Measurements from ENCODE around the gene OMA1. TPM values are rescaled to one million over a fixed set of nuclear protein-coding genes. Genes with fewer than 3 reads are reported as not detected.

Gene OMA1
- polyA plus RNA-seq, 1 of the 3 experiments (the other 2 are of a cell fraction): 6.9 TPM

DNA sequence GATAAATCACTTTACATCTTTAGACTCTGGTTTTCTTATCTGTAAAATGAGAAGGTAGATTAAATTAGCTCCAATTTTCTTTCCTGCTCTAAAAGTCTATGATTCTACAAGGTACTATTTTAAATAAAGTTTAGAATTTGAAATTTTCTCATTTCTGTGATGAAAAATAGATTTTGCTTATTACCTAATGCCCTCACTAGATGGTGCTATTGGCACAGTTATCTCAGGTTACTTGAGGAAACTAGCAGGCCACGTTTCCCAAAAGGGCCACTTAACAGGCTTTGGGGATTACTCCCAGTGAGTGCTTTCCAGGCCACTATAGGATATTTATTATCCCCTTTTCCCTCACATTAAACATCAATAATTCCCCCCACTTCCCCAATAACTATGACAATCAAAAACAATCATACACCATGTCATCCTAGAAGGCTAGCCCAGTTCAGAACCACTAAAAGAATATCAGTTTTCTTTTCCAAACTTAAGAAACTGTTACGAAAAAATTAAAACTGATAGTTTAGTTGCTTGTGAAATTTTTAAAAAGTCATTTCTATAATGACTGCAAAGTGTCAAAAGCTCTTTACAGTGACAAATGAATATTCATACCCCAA lies 30.6 kb downstream of the OMA1 start:
- Histone ChIP-seq H3K4me3 (ENCODE audit: low read depth in 2 of 2, low read length in 1 of 2) (peak overlapping the region in 1 of 2 experiments; percentile 21; a peak in 1 of 4 replicates), H3K9me2 (no peaks in the 10 kb centered on the region), H3K79me2 (ENCODE audit: insufficient read depth) (no peaks in the 10 kb centered on the region), H3K27ac (ENCODE audit: low read depth in 2 of 2, low read length in 1 of 2) (no peak overlapping the region), H3K36me3 (replicated peaks in 1 of 2; ENCODE audit: control insufficient read depth in 1 of 2, insufficient read depth in 2 of 2, low read length in 1 of 2) (peaks cover 4 to 8% of the 10 kb centered on the region in 2 experiments), H3K9me3 (0 out of 2 replicates have a peak, but pooled peaks cover 1% of the 10 kb centered on the region), H2AFZ (ENCODE audit: low read depth) (no peak overlapping the region; the same call in 1 of the 2 replicates), H3K27me3 (ENCODE audit: insufficient read depth) (no peaks in the 10 kb centered on the region), H3F3A (replicated peaks; ENCODE audit: insufficient read depth) (no peaks in the 10 kb centered on the region), H4K20me1 (ENCODE audit: insufficient read depth) (no peaks in the 10 kb centered on the region), H3K4me1 (ENCODE audit: control insufficient read depth in 1 of 2, insufficient read depth in 2 of 2, low read depth in 1 of 2, low read length in 1 of 2) (no peaks in the 10 kb centered on the region), H3K4me2 (no peak overlapping the region), H3K9ac (no peak overlapping the region)
- CTCF ChIA-PET: interaction anchor here (0.7 to 6.2 kb wide), 45 partner anchors 10 to 1247 kb away, joined by 3 to 94 read pairs (median 4); partner anchors contain the start of gene OMA1
- TF ChIP-seq RAD21 (IDR thresholded peaks at IDR 0.05; ENCODE audit: low read length): peak; percentile 91
- TF ChIP-seq CHD2 (IDR thresholded peaks at IDR 0.05; ENCODE audit: low read length, partially characterized antibody): no peak
- TF ChIP-seq SMC3 (IDR thresholded peaks at IDR 0.05; ENCODE audit: low read depth, low read length): peak; percentile 86
- no peak for TF ChIP-seq NFIC (IDR thresholded peaks at IDR 0.05; ENCODE audit: borderline replicate concordance)
- no peak for TF ChIP-seq MXI1 (IDR thresholded peaks at IDR 0.05; ENCODE audit: low read depth, low read length)
- TF ChIP-seq, protein P1, sequence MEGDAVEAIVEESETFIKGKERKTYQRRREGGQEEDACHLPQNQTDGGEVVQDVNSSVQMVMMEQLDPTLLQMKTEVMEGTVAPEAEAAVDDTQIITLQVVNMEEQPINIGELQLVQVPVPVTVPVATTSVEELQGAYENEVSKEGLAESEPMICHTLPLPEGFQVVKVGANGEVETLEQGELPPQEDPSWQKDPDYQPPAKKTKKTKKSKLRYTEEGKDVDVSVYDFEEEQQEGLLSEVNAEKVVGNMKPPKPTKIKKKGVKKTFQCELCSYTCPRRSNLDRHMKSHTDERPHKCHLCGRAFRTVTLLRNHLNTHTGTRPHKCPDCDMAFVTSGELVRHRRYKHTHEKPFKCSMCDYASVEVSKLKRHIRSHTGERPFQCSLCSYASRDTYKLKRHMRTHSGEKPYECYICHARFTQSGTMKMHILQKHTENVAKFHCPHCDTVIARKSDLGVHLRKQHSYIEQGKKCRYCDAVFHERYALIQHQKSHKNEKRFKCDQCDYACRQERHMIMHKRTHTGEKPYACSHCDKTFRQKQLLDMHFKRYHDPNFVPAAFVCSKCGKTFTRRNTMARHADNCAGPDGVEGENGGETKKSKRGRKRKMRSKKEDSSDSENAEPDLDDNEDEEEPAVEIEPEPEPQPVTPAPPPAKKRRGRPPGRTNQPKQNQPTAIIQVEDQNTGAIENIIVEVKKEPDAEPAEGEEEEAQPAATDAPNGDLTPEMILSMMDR (IDR thresholded peaks at IDR 0.05): peak; percentile 85
- TF ChIP-seq, protein P2, sequence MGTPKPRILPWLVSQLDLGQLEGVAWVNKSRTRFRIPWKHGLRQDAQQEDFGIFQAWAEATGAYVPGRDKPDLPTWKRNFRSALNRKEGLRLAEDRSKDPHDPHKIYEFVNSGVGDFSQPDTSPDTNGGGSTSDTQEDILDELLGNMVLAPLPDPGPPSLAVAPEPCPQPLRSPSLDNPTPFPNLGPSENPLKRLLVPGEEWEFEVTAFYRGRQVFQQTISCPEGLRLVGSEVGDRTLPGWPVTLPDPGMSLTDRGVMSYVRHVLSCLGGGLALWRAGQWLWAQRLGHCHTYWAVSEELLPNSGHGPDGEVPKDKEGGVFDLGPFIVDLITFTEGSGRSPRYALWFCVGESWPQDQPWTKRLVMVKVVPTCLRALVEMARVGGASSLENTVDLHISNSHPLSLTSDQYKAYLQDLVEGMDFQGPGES (IDR thresholded peaks at IDR 0.05; ENCODE audit: low read depth, low read length): no peak
- peak; percentile 64 for DNase-seq
- whole genome bisulfite sequencing (ENCODE audit: low lambda C conversion rate): 46% methylated on average over 2 of the region's 2 CpGs
- POLR2A ChIA-PET: no interaction called here

DNA sequence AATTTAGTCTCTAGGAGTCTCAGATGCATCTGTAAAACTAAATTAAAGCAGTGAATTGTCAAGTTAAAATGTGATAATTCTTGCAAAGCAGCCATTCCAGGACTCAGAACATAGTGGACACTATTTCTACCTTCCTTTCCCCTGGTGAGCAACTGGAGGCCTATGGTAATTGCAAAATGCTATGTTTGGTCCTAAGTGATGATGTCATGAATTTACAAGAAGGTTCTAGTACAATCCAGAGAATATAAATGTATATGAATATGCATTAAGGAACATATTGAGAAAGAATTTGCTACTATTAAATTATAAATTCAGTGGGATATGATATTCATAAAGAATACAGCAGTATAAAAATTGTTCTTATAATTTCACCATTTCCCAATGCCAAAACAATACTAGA lies 32.6 kb downstream of the OMA1 start:
- CTCF ChIA-PET: interaction anchor here (1.0 to 6.2 kb wide), 4 partner anchors 12 to 1246 kb away, joined by 3 to 94 read pairs (median 53); partner anchors contain the start of gene OMA1
- Histone ChIP-seq H3F3A (replicated peaks; ENCODE audit: insufficient read depth) (no peaks in the 10 kb centered on the region), H3K4me3 (ENCODE audit: low read depth in 2 of 2, low read length in 1 of 2) (no peak overlapping the region), H3K36me3 (replicated peaks in 1 of 2; ENCODE audit: control insufficient read depth in 1 of 2, insufficient read depth in 2 of 2, low read length in 1 of 2) (peaks cover 5 to 8% of the 10 kb centered on the region in 2 experiments), H3K9ac (no peak overlapping the region), H3K4me2 (no peak overlapping the region), H3K9me3 (0 out of 2 replicates have a peak, but pooled peaks cover 4% of the 10 kb centered on the region), H3K4me1 (ENCODE audit: control insufficient read depth in 1 of 2, insufficient read depth in 2 of 2, low read depth in 1 of 2, low read length in 1 of 2) (no peaks in the 10 kb centered on the region), H3K27me3 (ENCODE audit: insufficient read depth) (no peaks in the 10 kb centered on the region), H3K9me2 (no peaks in the 10 kb centered on the region), H4K20me1 (ENCODE audit: insufficient read depth) (no peaks in the 10 kb centered on the region), H3K27ac (ENCODE audit: low read depth in 2 of 2, low read length in 1 of 2) (no peak overlapping the region), H3K79me2 (ENCODE audit: insufficient read depth) (no peaks in the 10 kb centered on the region), H2AFZ (ENCODE audit: low read depth) (no peak overlapping the region)
- TF ChIP-seq, protein P3, sequence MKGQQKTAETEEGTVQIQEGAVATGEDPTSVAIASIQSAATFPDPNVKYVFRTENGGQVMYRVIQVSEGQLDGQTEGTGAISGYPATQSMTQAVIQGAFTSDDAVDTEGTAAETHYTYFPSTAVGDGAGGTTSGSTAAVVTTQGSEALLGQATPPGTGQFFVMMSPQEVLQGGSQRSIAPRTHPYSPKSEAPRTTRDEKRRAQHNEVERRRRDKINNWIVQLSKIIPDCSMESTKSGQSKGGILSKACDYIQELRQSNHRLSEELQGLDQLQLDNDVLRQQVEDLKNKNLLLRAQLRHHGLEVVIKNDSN (IDR thresholded peaks at IDR 0.05; ENCODE audit: borderline replicate concordance, low read depth): no peak
- TF ChIP-seq, protein P4, sequence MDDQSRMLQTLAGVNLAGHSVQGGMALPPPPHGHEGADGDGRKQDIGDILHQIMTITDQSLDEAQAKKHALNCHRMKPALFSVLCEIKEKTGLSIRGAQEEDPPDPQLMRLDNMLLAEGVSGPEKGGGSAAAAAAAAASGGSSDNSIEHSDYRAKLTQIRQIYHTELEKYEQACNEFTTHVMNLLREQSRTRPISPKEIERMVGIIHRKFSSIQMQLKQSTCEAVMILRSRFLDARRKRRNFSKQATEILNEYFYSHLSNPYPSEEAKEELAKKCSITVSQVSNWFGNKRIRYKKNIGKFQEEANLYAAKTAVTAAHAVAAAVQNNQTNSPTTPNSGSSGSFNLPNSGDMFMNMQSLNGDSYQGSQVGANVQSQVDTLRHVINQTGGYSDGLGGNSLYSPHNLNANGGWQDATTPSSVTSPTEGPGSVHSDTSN (IDR thresholded peaks at IDR 0.05): no peak
- no peak for TF ChIP-seq SMC3 (IDR thresholded peaks at IDR 0.05; ENCODE audit: low read depth, low read length)
- TF ChIP-seq POLR2AphosphoS5 (IDR thresholded peaks at IDR 0.05; ENCODE audit: low read depth, low read length): no peak
- TF ChIP-seq FOSL2 (IDR thresholded peaks at IDR 0.05; ENCODE audit: borderline replicate concordance, low read depth): no peak
- TF ChIP-seq SIN3A (IDR thresholded peaks at IDR 0.05; ENCODE audit: borderline replicate concordance, low read depth, low read length): no peak
- TF ChIP-seq, protein P5, sequence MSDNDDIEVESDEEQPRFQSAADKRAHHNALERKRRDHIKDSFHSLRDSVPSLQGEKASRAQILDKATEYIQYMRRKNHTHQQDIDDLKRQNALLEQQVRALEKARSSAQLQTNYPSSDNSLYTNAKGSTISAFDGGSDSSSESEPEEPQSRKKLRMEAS (IDR thresholded peaks at IDR 0.05; ENCODE audit: low read depth): no peak
- TF ChIP-seq MXI1 (IDR thresholded peaks at IDR 0.05; ENCODE audit: low read depth, low read length): no peak
- TF ChIP-seq, protein P6, sequence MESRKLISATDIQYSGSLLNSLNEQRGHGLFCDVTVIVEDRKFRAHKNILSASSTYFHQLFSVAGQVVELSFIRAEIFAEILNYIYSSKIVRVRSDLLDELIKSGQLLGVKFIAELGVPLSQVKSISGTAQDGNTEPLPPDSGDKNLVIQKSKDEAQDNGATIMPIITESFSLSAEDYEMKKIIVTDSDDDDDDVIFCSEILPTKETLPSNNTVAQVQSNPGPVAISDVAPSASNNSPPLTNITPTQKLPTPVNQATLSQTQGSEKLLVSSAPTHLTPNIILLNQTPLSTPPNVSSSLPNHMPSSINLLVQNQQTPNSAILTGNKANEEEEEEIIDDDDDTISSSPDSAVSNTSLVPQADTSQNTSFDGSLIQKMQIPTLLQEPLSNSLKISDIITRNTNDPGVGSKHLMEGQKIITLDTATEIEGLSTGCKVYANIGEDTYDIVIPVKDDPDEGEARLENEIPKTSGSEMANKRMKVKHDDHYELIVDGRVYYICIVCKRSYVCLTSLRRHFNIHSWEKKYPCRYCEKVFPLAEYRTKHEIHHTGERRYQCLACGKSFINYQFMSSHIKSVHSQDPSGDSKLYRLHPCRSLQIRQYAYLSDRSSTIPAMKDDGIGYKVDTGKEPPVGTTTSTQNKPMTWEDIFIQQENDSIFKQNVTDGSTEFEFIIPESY (IDR thresholded peaks at IDR 0.05; ENCODE audit: borderline replicate concordance, low read depth): no peak
- POLR2A ChIA-PET: no interaction called here
- DNase-seq: no peak
